Midbrain (tissue), 1 donor: ENCODE results near the gene SLC8A1.

Source experiments
- DNase-seq: peaks from one replicate; lab custom pipeline; 2025; lab: John Stamatoyannopoulos, UW

The SLC8A1 gene

DNA sequence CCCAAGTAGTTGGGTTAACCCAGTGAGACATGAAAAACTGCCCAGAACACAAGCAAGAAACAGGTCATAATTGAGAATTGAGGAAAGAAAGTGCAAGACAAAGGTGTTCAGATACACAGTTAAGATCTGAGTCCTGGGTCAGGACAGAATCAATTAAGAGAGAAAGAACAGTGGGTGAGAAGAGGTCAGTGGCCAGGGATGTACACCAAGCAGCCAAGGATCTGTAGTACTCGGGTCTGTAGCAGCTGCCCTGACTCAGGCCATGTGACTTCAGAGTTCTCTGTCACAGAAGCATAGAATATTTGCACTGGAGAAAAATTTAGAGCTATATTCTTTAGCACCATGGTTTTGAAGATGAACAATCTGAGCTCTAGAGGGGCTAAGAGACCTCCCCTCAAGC is 141.6 kb downstream of the SLC8A1 start:
- DNase-seq, result no peak

DNA sequence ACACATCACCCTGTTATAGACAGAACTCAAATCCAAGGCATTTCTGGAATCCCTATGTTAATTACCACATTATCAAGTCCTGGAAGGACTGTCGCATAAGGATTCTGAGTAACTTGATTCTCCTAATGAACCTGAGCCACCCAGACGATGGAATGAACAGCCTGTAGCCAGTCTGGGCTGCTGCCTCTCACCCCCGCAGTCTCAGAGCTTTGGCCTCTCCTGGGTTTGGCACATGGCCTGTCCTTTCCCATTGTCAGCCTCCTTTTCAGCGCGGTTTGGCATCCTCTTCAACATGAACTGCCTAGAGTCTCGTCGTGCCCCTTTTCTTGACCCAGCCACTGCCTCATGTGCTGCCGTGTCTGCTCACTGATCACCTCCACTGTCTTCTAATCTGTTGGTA is 147.6 kb downstream of the SLC8A1 start:
- no peak for DNase-seq

DNA sequence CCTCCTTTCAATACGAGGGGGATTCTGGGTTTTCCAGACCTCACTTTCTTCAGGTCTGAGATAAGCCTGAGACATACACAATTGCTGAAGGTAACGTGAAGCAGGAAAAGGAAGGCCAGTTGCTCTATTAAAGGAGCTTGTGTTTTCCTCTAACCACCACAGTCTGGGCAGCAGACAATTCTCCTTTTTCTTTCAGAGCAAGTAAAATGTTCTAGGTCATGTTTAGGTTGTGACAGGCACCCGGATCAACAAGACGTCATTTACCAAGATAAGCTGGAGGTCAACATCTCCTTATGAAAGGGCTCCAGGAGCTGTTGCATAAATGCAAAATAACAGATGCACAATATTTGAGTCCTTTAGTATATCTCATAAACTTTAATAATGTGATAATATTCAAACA is 148.1 kb downstream of the SLC8A1 start:
- no peak for DNase-seq

DNA sequence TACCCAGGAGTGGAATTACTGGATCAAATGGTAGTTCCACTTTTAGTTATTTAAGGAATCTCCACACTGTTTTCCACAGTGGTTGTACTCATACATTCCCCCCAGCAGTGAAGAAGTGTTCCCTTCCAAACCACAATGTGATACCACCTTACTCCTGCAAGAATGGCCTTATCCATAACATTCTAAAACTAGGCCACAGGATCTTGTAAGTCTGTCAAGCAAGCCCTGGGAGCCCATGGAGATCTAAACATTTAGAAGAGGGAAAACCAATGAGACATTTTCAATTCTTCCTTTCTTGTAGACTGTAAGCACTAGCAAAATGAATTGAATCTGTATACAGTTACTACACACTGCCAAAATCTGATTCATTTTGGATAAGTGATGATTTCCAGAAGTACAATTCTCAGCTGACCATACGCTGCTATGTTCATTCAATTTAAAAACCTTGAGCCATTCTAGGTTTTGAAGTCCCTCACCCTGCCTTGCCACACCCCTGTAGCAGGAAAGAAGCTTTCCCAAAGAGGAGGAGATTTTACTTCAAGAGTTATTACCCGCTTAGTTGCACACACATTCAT is 149.1 kb downstream of the SLC8A1 start:
- DNase-seq, result no peak

DNA sequence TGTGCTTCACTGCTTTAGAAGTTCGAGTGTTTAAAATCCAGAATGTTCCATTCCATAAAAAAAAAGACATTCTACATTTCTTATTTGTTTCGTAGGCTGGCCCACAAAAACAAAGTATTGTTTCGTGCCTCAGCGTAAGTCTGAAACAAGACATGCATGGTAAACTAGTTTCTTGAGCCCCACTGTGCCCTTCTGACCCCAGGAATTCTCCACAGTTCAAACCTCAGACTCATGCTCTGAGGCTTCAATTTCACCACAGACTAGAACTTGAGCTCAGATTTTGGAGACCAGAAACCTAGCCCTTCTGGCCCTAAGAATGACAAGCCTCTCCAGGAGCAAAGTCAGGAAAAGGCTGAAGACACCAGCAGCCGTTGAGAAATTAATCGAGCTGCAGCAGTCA is 151.5 kb downstream of the SLC8A1 start:
- DNase-seq, result no peak

DNA sequence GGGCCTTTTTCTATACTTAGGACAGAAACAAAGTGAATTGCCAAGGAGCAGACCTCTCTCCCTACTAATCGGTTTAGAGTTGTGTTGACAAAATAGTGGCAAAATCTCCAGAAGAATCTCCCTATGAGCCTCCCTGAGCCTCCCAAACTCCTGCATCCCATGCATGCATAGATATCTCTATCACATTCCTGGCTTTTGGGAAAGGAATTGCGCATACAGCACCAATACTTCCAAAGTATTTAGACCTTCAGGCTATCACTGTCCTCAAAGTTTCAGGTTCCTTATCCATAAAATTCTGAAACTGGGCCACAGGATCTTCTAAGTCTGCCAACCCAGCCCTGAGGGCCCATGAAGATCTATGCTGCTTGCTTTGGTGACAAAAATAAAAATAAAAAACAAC is 152.1 kb downstream of the SLC8A1 start:
- DNase-seq, result no peak

DNA sequence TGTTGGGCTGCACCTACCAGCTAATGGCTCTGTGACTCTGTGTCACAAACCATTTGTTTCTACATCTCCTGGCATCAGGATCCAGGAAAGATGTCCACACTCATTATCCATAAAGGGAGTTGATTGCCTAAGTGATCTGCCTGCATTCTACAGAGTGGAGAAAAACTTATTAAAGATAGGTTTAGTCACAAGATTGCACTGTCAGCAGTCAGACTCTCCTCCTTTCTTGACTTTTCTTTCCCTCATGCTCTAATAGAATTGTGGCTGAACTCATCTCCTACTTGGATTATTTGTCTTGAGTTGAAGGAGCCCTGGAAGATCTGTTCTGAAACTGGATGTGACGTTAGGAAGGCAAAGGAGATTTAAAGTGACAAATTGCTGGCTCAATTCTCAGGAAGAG is 152.7 kb downstream of the SLC8A1 start:
- DNase-seq, result no peak

DNA sequence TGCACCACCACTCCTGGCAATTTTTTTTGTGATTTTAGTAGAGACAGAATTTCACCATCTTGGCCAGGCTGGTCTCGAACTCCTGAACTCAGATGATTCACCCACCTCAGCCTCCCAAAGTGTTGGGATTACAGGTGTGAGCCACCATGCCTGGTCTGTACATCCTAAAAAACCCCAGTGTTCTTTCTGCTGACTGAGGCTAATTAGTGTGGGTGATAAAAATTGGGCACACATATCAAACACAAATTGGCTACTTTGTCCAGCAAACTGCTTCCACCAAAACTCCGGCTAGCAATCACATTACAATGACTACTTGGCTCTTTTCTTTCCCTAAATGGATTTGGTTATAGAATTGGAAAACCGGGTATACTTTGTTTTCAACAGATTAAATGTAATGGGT is 153.9 kb downstream of the SLC8A1 start:
- no peak for DNase-seq

DNA sequence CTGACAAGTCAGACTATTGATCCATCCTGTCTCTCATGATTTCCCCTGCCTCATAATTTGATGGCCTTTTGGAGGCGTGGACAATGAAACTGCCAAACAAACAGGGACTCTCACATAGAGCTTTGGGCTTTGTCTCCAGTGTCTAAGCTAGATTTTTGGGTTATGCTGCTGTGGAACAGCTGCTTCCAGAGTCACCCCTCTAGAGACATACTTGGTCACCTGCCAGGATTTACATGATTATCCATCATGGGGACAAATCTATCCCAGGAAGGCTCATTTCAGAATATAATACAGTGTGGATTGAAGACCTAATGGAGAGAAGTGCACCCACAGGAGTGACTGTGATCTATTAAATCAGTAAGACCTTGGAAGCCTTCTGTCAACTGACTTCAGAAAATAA is 159.6 kb downstream of the SLC8A1 start:
- no peak for DNase-seq

DNA sequence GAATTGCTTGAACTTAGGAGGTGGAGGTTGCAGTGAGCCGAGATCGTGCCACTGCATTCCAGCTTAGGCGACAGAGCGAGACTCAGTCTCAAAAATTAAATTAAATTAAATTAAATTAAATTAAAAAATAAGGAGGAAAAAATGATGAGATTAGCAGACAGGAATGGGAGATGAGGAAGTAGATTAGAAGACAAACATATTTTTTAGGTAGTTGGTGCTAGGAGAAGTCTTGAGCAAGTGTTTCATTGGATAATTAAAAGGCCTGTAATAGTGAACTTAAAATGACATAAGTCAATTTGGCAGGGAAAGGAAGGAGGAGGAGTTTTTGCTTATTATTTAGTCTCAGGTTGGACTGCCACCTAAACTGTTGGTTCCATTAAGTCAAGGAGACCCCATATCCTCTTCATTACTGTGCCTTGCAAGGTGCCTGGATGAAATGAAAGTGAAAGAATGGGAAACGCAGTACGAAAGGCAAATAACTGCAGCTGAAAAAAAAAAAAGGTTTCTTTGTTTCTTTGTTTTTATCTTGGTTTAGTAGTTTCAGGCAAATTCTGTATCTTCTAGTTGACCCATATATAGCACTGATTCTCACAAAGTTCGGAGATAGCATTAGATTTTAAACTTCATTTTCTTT is 162.0 kb downstream of the SLC8A1 start:
- DNase-seq, result no peak

DNA sequence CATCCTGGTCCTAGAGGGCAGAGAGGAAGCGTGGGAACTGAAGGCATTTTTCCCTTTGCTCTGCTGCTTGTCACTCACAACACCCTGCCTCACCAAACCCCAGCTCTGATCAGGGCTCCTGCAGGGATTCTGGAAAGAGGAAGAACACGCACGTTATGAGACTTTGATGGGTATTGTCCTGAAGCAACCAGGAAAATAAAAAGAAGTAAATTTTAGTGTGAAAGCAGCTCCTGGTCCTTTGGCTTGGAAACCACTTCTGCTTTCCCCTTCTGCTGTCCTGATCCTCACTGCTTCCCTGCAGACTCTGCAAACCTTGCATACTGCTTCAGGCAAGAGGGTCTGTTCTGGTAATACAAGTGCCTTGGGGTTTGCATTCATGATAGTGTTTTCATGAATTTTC is 164.1 kb downstream of the SLC8A1 start:
- DNase-seq, result no peak

DNA sequence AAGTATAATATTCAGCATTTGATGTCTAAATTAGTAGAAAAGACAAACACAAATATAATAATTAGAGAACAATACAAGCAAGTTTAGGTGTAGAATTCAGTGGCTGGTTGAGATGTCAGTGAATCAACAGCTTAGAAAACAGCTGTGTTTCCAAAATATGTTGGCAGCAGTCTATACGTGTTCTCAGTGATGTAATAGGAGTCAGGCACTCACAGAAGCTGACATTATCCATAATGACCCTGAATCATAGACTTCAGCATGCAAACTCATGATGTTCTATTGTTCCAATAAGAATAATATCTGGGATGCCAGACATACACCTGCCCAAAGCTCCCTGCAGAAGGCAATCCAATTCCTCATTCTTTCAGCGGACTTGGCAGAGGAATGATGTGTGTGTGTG is 164.7 kb downstream of the SLC8A1 start:
- no peak for DNase-seq

DNA sequence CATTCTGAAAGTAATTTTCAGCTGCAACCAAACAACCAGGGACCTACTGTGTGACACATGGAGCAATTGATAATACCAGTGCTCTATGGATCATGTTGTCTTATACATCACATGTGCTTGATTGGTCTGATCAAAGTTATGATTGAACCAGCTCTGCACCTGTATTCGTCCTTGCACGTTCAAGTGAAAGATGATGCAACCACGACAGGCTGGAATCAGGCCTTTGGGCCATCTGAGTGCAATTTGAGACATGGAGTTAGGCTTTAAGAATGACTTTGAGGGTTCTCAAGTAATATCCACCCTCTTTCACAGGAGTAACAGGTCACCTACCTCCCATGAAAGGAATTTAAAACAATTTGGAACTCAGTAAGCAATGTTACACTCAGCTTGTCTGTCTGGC is 165.2 kb downstream of the SLC8A1 start:
- DNase-seq, result no peak

DNA sequence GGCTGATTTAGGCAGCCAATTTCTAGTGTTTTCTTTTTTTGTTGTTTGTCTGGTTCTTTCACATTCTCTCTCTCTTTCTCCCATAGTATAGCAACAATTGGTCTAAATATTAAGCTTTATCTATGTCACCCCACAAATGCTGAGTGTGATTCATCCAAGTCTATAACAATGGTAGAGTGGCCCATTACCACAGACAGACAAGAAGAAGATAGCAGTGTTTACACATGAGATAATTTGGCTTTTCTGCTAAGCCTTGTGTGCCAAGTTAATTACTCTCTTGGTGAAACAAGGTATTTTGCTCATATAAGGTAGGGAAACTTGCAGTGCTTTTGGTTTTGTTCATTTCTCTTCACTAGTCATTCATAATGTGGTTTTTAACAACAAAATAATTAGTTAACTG is 166.5 kb downstream of the SLC8A1 start:
- DNase-seq, result no peak

DNA sequence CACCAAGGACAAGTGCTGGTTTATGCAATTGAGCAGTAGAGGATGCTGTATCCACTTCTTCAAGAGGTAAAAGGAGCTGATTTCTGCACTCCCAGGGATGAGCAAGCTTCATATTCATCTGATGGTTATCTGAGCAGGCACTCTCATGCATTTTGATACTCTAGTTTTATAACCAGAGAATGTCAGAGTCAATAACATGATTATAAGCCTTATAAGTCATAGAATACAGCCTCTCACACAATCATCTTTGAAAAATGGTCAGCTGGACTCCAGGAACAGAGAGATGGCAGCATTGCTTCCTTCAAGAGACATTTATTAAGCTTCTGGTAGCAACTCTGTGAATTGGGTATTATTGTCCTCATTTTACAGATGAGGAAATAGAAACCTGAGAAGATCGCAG is 167.1 kb downstream of the SLC8A1 start:
- DNase-seq, result no peak

DNA sequence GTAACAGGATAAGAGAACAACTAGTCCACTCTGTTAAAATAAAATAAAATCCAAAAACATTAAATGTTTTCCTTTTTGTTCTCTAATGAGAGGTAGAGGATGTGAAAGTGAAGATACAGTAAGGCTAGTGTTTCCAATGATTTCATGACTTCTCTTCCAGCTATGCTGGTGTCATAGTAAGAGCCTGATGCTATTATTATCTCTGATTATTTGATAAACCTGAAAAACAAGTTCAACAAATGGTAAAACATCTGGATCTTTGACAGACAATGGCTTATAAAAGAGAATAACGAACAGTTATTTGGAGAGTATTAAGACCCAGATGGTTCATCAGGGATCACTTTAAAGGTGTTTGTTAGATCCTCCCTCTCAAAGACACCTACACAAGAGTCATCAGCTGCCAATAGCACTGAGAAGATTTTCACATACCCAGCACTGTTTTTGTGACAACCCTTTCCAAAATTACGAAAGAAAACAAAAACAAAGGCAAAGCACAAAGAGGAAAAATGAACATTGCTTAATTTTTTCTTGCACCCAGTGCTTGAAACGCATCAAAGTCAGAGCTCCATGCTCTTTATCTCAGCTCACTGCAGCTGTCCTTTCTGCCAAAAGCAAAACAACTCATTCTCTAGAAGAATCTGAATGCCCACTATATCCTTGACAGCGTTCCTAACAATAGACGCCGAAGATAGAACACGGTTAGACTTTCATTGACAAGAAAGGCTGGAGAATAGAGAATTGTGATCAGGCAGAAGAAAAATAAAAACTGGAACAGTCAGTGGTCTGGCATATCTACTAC is 168.6 kb downstream of the SLC8A1 start:
- DNase-seq, result no peak

DNA sequence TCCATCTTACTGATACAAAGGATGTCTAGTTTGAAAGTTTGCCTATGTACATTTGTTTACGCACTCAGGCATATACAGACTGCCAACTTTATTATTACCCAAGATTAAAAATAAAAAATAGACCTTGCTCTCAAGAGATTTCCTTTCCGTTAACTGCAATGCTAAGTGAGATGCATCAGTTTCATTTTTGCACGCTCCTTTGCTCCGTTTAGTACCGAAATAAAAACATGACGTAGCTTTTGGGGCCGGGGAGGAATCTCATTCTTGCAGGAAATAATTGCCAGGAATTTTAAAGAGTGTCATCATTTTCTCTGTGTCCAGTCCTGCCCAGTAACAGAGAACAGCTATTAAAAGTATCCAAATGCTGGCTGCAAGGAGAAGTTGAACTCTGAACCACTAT is 169.5 kb downstream of the SLC8A1 start:
- DNase-seq, result no peak

DNA sequence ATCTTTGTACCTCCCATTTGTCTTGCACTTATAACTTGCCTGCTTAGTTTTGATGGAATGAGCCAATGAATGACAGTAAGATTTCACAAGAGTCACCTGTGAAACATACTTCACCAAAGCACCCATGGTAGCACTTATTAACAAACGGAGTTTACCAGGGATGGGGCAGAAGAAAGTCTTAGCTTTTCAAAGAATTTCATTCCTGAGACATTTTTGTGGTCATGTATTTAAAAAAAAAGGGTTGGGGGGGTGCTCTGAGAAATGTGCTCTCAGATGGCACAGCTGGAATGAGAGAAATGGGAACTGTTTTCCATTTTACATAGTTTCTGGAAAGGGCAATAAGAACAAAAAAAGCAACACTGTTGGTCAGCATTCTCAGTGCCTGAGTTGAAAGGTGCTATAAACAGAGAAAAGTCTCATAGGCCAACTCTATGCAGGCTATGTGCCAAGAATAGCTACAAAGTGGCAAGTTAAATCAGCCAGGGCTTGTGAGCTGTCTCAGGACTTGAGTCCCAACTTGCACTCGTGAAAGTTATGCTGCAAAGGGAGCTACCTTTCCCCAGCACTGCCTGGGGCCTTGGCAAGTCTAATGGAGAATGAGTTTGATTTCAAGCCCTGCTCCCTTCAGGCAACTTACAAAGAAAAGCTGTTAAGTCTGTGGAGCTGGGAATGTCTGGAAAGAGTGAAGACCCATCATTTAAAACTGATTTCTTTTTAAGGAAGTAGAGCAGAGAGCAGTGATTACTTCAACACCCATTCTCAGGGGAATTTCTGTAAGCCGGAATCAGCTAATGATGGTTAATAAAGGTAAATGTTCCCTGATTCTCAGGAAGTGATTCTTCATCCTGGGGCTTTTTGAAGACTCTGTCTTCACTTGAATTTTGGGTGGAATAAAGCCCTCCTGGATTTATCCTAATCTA is 170.6 kb downstream of the SLC8A1 start:
- DNase-seq, result peak; percentile 18

DNA sequence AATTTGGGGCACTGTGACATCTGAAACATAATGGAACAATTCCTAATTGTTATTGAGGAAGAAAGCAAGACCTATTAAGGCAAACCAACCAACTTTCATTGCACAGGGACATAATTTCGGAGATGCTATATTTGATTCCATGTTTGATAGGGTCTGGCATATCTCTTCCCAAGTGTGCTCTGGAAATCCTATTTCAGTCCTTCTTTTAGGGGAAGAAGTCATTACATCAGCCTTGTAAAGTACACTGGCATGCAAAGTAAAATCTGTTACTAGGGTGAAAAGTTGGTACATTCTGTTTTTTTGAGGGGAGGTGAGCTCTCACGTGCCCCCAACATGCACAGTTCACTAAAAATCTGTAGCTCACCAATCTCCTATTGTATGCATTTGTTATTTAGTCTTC is 172.4 kb downstream of the SLC8A1 start:
- no peak for DNase-seq

DNA sequence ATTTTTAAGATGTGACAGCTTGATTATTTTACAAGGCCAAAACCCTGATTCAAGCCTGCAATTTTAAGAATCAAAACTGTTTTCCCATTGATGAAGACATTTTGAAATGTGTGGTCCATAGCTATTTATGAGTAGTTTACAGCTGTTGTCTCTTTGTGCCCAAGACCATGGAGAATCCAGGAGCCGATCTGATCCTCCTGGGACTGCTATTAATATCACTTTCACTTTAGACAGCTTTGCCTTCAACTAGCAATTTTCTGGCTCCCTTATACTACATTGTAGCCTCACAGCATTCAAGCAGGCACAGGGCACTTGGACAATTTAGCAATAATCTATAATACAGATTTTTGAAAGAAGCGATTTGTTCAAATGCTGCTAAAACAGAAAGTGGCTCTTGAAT is 172.9 kb downstream of the SLC8A1 start:
- DNase-seq, result no peak

DNA sequence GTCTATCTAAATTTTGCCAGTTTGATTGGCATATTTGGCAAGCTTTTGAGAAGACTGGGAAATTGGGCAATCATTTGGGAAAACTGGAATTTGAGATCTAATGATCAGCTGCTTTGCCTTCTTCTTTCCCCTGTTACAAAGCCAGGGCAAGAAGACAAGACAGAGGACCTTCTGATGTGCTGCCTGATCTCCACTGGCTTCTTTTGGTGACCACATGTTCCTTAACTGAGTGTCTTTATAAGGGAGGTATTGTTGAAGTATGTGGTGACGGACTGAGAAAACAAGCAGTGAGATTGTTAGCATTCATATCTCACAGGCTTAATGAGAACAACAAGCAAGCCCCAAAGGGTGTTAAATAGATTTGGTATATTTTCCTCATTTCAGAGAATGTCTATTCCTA is 175.8 kb downstream of the SLC8A1 start:
- DNase-seq, result no peak

DNA sequence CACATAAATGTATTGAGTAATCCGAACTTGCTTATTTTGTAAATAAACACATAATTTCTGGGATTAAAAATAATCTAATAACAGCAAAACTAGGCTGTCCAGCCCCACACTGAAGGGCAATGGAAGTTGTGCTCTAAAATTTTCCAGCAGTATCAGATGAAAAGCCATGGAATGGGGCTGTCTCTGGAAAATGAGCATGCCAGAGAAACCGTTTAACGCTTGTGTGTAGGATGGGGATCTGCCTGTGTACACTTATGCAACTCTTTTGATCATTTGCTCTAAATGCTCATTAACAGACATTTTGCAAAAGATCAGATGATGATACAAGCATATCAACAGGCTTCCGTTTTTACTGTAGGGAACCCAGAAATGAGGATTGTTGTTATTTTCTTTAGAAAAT is 177.6 kb downstream of the SLC8A1 start:
- DNase-seq, result no peak
